ENCODE data around the gene SCGB1C1.
"Not testable (repeated sequence)": the region's sequence is repeated elsewhere in the genome, so short reads cannot be mapped to it uniquely, and the experiment has no call there.

The SCGB1C1 gene

GRCh38 chr11:192674-193128 lies at the start of gene SCGB1C1:
Gene SCGB1C1, plus strand, starts transcription at chr11:193078. Its CDS starts 22 bp downstream, at chr11:193100.
- FAIRE-seq = not testable (repeated sequence)

GRCh38 chr11:180242-180641 lies 12.6 kb upstream of the SCGB1C1 start:
- FAIRE-seq = not testable (repeated sequence)

- not testable (repeated sequence) for FAIRE-seq
Observed at GRCh38 chr11:189200-189783, 3.6 kb upstream of the SCGB1C1 start.

- not testable (repeated sequence) for FAIRE-seq
Observed at GRCh38 chr11:189843-190311, 3.0 kb upstream of the SCGB1C1 start.

GRCh38 chr11:190546-190945 lies 2.3 kb upstream of the SCGB1C1 start:
- not testable (repeated sequence) for FAIRE-seq

GRCh38 chr11:191490-192478 lies 1.1 kb upstream of the SCGB1C1 start:
- not testable (repeated sequence) for FAIRE-seq

- not testable (repeated sequence) for FAIRE-seq
Observed at GRCh38 chr11:193481-193880, 603 bp downstream of the SCGB1C1 start.

- no peak for FAIRE-seq
Observed at GRCh38 chr11:196786-197731, 4.2 kb downstream of the SCGB1C1 start.

GRCh38 chr11:197741-198235 lies 4.9 kb downstream of the SCGB1C1 start:
- FAIRE-seq = no peak

GRCh38 chr11:198236-198806 lies 5.4 kb downstream of the SCGB1C1 start:
- FAIRE-seq = no peak

GRCh38 chr11:199004-199581 lies 6.2 kb downstream of the SCGB1C1 start:
- FAIRE-seq = no peak

GRCh38 chr11:199782-200181 lies 6.9 kb downstream of the SCGB1C1 start:
- no peak for FAIRE-seq

- FAIRE-seq = no peak
Observed at GRCh38 chr11:200224-201003, 7.5 kb downstream of the SCGB1C1 start.

- no peak for FAIRE-seq
Observed at GRCh38 chr11:201966-202365, 9.1 kb downstream of the SCGB1C1 start.

- FAIRE-seq = no peak
Observed at GRCh38 chr11:202490-202889, 9.6 kb downstream of the SCGB1C1 start.

GRCh38 chr11:203056-203944 lies 10.4 kb downstream of the SCGB1C1 start:
- no peak for FAIRE-seq

GRCh38 chr11:203945-204586 lies 11.2 kb downstream of the SCGB1C1 start:
- no peak for FAIRE-seq

- FAIRE-seq = no peak
Observed at GRCh38 chr11:204587-205109, 11.8 kb downstream of the SCGB1C1 start.

Data from colon (tissue), 2 donors.